Lung (tissue), 12 donors: Measurements from ENCODE around the gene TAS2R41. TPM values are rescaled to one million over a fixed set of nuclear protein-coding genes. Genes with fewer than 3 reads are reported as not detected.

Source experiments
- ATAC-seq: fragments of 200-7000 bp; cut with Tn5 transposase; one replicate; pipeline ENCODE4 v1.9.1; 2020; ENCODE audit warnings: moderate number of reproducible peaks; ENCODE audit not compliant: insufficient read depth, low FRiP score
- DNase-seq, 3 donors: peaks; one replicate each; pipeline ENCODE4 v3.0.0-alpha.2; 2013 to 2017
- H3K27ac ChIP-seq, 2 donors: one replicate each; pipeline ENCODE4 v1.5.1; 2013; ENCODE audit warnings: mild to moderate bottlenecking in 2 of 2, moderate library complexity in 2 of 2, control low read depth in 1 of 2, inconsistent platforms in 1 of 2, low read depth in 1 of 2, low read length in 1 of 2
- H3K27me3 ChIP-seq, 3 donors: one replicate each; pipeline ENCODE4 v1.5.1; 2013; ENCODE audit warnings: low read length in 2 of 3; ENCODE audit not compliant: control insufficient read depth in 3 of 3, insufficient read depth in 3 of 3
- H3K36me3 ChIP-seq, 4 donors: one replicate each; pipeline ENCODE4 v1.5.1; 2013; ENCODE audit warnings: low read length in 4 of 4, mild to moderate bottlenecking in 1 of 4, moderate library complexity in 1 of 4; ENCODE audit not compliant: control insufficient read depth in 4 of 4, insufficient read depth in 4 of 4
- H3K4me1 ChIP-seq, 5 donors: one replicate each; pipeline ENCODE4 v1.5.1; 2013; ENCODE audit warnings: low read length in 5 of 5, mild to moderate bottlenecking in 2 of 5, moderate library complexity in 1 of 5; ENCODE audit not compliant: control insufficient read depth in 5 of 5, insufficient read depth in 5 of 5
- H3K4me3 ChIP-seq: one replicate; pipeline ENCODE4 v1.5.1; 2013; ENCODE audit warnings: mild to moderate bottlenecking, control low read depth, moderate library complexity
- H3K9ac ChIP-seq, 2 donors: one replicate each; pipeline ENCODE4 v1.5.1; 2013; ENCODE audit warnings: low read length in 2 of 2, control low read depth in 1 of 2; ENCODE audit not compliant: insufficient read depth in 1 of 2
- H3K9me3 ChIP-seq, 4 donors: one replicate each; pipeline ENCODE4 v1.5.1; 2013; ENCODE audit warnings: low read length in 3 of 4, mild to moderate bottlenecking in 1 of 4, moderate library complexity in 1 of 4; ENCODE audit not compliant: control insufficient read depth in 4 of 4, insufficient read depth in 3 of 4
- CTCF ChIP-seq: IDR thresholded peaks from 2 replicates; pipeline ENCODE4 v1.5.1; 2012; ENCODE audit warnings: mild to moderate bottlenecking; ENCODE audit errors: control extremely low read depth, extremely low read depth
- WGBS, 2 donors: extraction: QIAGEN DNeasy Blood & Tissue Kit; methylation state at CpG; one replicate each; pipeline ENCODE4 v1.1.7; 2013; 5-methylcytosine and 5-hydroxymethylcytosine counted together
- polyA plus RNA-seq, 2 donors: library from polyadenylated mRNA; stranded (reverse); fragments of 200-250 nt; gene quantifications; one replicate each; pipeline ENCODE4 v1.2.1, GENCODE V29; 2013
- total RNA-seq, 2 donors: library from RNA; depleted of rRNA in 1 of 2; stranded (reverse); fragments of >200 nt in 1 of 2; gene quantifications; one replicate each; pipeline ENCODE4 v1.2.1, GENCODE V29; 2014 to 2021
- donor health status: control.
- donor health status: control.
- donor health status: Bipolar disorder and iron deficiency.
- donor health status: healthy.
- donor health status: DM: yes; HTN: yes; CAD: no.

The TAS2R41 gene
- total and polyA plus RNA-seq, 4 donors: 0.77 TPM; not detected in 3

GRCh38 chr7:143459359-143459758 is 18.3 kb upstream of the TAS2R41 start:
- H3K9ac ChIP-seq: no peak overlapping the region
- peaks cover 0 to 2% (median 0%) of the 10 kb centered on the region in 5 donors for H3K4me1 ChIP-seq
- no peak overlapping the region for H3K4me3 ChIP-seq
- WGBS, 2 donors: 89 to 91% methylated on average over 1 of the region's 1 CpG
- no peak for TF ChIP-seq CTCF
- no peak overlapping the region for H3K27ac ChIP-seq
- peaks cover 0 to 2% (median under 1%) of the 10 kb centered on the region in 4 donors for H3K9me3 ChIP-seq
- DNase-seq (no peak), ATAC-seq (no peak)
- H3K36me3 ChIP-seq: no peaks in the 10 kb centered on the region
- no peaks in the 10 kb centered on the region for H3K27me3 ChIP-seq

- Histone ChIP-seq H3K36me3 (no peaks in the 10 kb centered on the region), H3K4me3 (no peak overlapping the region), H3K27ac (no peak overlapping the region), H3K9me3 (peaks cover 0 to 2% (median under 1%) of the 10 kb centered on the region in 4 donors), H3K9ac (no peak overlapping the region), H3K27me3 (no peaks in the 10 kb centered on the region), H3K4me1 (peaks cover 0 to 2% (median 0%) of the 10 kb centered on the region in 5 donors)
- no peak for TF ChIP-seq CTCF
- WGBS, 2 donors: 64 to 84% methylated on average over 4 of the region's 4 CpGs
- DNase-seq (peak in 1 of 3 donors; percentile 17), ATAC-seq (no peak)
Measured at GRCh38 chr7:143460271-143460979, 17.2 kb upstream of the TAS2R41 start.

DNA sequence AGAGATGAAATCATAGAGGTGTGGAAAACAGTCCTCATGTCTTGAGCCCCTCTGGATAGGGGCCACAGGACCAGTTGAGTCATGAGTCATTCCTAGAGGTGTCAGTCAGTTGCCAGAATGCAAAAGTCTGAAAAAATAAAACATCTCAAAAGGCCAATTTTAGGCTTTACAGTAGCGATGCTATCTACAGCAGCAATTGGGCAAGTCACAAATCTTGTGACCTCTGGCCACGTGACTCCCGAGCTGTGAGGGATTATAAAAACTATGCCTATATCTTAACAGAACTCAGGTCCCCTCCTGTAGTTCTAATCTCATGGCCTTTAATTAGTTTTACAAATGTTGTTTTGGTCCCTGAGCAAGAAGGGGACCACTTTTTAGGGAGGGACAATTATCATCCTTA is 15.6 kb upstream of the TAS2R41 start:
- Histone ChIP-seq H3K4me1 (peaks cover 0 to 2% (median 0%) of the 10 kb centered on the region in 5 donors), H3K9me3 (peaks cover 0 to 2% (median under 1%) of the 10 kb centered on the region in 4 donors), H3K4me3 (no peak overlapping the region), H3K27me3 (no peaks in the 10 kb centered on the region), H3K9ac (no peak overlapping the region), H3K36me3 (no peaks in the 10 kb centered on the region), H3K27ac (no peak overlapping the region)
- WGBS, 2 donors: 84 to 94% methylated on average over 3 of the region's 3 CpGs
- no peak for DNase-seq
- no peak for TF ChIP-seq CTCF
- no peak for ATAC-seq

DNA sequence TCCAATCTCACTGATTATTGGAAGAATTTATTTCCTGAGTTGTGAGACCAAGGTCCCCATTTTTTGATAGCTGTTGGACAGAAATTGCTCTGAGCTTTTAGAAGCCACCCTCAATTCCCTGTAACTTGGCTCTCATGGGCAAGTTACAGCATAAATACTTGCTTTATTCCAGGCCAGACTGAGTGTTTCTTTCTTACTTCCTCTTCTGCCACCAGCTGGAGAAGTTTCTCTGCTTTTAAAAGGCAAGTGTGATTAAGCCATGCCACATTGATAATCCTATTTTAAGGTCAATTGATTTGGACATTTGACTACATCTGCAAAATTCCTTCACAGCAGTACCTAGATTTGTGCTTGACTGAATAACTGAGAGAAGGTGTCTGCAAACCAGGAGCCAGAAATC is 14.1 kb upstream of the TAS2R41 start:
- DNase-seq (peak in 2 of 3 donors; percentile 31 to 58), ATAC-seq (no peak)

More for the DNA sequence above, 14.1 kb upstream of the TAS2R41 start:
- Histone ChIP-seq H3K9ac (no peak overlapping the region), H3K4me1 (peaks cover 0 to 2% (median 0%) of the 10 kb centered on the region in 5 donors), H3K27ac (no peak overlapping the region), H3K27me3 (no peaks in the 10 kb centered on the region), H3K36me3 (no peaks in the 10 kb centered on the region), H3K4me3 (no peak overlapping the region), H3K9me3 (peaks cover 0 to 2% (median 0%) of the 10 kb centered on the region in 4 donors)
- TF ChIP-seq CTCF: no peak
